EL (cell line): ENCODE data around the gene ARSA.
"Not testable (repeated sequence)": the region's sequence is repeated elsewhere in the genome, so short reads cannot be mapped to it uniquely, and the experiment has no call there.

Experiments used
- DNase-seq: peaks from one replicate; pipeline ENCODE4 v3.0.0-alpha.2; 2016

ARSA gene

DNA sequence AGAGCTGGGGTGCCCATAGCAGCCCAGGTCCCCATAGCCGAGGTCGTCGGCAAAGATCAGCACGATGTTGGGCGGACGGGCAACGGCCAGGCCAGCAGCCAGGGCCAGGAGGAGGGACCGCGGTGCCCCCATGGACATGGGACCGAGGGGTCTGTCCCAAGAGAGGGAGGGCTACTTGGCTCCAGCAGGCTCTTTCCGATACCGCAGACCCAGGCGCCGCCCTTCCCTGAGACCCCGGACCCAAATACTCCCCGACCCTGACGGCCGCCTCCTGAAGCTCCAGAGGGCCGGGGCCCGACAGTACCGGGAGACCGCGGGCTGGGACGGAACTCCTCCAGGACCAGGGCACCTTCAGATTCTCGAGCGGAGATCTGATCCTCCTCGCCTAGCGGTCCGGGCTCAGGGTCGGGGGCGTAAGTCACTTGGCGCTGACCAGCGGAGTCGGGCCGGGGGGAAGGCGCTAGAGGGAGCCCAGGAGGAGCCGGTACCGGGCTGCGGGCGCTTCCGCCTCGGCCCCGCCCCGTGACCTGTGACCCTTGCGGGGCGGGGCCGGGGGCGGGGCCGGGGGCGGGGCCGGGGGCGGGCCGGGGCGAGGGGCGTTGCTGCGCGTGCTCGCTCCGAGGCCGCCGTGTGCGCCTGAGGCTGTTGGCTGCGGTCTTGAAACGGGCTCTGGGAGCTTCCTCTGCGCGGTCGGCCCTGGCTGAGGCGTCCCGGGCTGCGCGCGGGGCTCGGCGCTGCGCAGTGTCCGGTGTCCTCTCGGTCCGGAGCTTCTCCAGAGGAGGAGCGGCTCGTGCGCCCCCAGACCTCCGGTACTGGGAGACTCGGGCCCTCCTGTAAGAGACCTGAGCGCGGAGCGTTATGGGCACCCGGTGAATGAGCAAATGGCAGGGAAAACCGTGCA lies at the start of gene ARSA:
ARSA (minus strand) TSS at position 511 of the 901 bp plus-strand sequence; CDS start at position 138, 373 bp downstream.
- DNase-seq: peak; percentile 88

DNA sequence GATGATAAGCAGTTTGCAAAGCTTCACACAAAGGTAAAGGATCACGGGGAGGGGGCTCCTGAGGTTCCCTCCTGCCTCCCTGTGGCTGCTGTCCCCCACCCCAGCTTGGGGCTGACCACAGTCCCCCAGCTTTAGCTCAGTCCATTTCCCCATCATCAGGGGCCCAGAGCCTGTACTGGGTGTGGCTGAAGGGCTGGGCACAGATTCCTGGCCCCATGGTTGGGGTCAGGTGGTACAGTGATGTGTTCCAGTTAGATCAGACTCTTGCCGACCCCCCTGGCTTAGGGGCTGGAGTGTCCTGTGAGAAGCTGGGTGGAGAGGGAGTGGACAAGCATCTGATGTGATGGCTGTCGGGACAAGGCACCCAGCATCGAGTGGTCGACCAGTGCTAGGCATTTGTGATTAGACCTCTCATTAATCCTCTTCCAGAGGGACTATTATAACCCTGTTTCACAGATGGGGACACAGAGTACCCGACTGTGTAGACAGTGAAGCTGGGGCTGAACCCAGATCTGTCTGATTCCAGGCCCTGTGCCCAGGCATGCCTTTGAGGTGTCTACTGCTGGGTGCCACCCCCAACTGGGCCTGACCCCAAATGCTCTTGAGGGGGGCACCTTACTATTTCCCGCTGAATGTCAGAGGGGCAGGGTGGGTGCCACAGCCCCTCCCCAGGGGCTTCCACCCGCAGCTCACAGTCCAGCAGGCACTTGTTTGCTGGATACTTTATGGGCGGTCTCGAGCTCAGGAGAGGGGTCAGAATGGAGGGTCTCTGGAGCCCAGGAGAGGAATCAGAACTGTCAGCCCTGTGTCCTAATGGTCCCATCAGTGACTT lies 48.9 kb upstream of the ARSA start:
- DNase-seq: no peak

DNA sequence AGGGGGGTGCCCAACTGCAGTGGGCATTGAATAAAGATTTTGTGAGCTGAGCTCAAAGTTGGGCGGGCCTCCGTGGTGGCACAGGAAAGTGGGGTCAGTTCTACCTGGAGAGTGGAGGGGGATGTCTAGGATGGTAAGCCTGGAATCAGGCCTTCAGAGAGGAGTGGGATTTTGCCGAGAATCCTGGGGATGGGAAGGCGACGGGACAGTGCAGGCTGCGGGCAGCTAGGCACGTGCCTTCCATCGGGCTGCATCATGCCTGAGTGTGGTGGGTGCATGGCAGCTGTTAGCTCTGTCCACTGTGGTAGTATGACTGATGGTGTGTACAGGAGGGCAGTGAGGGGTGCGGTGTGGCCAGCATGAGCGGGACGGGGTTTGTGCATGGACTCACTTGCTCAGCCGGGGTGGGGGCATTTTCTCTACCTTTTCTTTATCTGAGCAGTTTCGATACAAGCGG lies 48.3 kb upstream of the ARSA start:
- DNase-seq: no peak

DNA sequence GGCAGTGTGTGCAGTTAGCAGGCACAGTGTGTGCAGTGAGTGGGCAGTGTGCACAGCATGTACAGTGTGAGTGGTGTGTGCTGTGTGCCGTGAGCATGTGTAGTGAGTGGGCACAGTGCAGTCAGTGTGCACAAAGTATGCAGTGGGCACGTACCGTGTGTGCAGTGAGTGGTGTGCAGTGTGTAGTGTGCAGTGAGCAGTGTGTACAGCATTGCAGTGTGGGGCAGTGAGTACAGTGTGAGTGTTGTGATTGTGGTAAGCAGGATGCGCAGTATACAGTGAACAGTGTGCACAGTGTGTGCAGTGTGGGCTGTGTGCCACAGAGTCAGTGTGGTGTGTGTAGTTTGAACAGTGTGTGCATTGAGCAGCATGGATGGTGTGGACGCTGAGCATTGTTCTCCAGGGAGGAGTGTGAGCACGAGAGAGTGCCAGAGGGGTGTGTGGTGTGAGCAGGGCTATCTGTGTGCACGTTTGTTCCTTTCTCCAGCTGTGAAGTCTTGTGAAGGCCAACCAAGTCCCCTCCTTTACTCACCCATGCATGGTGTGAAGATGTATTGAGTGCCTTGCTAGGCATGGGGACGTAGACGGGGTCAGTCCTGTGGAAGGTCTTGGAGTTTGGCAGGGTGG lies 47.7 kb upstream of the ARSA start:
- no peak for DNase-seq

DNA sequence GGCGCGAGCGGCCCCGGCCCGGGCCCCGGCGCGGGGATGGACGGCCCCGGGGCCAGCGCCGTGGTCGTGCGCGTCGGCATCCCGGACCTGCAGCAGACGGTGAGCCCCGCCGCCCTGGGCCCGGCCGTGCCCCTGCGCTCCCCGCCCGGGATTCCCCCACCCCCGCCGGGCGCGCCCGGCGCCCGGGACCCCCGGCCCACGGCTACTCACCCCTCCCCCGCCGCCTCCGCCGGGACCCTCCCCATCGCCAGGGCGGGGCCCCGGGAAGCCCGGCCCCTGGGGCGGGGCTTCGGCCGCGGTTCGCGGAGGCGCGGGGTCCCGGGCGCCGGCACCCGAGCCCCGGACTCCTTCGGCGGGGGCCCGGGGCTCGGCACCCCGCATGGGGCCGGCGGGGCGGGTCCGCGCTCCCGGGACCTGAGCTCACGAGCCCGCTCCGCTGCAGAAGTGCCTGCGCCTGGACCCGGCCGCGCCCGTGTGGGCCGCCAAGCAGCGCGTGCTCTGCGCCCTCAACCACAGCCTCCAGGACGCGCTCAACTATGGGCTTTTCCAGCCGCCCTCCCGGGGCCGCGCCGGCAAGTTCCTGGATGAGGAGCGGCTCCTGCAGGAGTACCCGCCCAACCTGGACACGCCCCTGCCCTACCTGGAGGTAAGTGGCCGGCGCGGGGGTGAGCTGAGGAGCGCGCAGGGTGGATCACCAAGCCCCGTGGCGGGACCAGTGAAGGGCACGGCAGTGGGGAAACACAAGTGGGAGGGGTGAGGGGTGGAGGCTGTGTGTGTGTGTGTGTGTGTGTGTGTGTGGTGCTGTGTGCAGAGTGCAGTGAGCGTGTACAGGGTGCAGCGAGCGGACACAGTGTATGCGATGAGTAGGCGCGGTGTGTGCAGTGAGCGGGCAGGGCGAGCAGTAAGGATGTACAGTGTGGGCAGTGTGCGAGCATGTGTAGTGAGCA lies 46.9 kb upstream of the ARSA start:
- DNase-seq: no peak

DNA sequence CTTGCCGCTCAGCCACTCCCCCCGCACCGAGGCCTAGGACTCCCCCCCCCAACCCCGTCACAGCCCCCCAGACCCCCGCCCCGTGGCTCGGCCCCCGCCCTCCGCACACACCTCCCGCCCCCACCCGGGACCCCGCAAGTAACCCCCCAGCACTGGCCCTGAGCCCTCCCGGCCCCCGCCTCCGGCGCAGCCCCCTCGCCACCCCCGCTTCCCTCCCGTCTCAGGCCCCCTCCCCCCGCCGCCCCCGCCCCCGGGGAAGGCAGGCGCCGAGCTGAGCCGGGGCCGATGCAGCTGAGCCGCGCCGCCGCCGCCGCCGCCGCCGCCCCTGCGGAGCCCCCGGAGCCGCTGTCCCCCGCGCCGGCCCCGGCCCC lies 46.2 kb upstream of the ARSA start:
- no peak for DNase-seq

DNA sequence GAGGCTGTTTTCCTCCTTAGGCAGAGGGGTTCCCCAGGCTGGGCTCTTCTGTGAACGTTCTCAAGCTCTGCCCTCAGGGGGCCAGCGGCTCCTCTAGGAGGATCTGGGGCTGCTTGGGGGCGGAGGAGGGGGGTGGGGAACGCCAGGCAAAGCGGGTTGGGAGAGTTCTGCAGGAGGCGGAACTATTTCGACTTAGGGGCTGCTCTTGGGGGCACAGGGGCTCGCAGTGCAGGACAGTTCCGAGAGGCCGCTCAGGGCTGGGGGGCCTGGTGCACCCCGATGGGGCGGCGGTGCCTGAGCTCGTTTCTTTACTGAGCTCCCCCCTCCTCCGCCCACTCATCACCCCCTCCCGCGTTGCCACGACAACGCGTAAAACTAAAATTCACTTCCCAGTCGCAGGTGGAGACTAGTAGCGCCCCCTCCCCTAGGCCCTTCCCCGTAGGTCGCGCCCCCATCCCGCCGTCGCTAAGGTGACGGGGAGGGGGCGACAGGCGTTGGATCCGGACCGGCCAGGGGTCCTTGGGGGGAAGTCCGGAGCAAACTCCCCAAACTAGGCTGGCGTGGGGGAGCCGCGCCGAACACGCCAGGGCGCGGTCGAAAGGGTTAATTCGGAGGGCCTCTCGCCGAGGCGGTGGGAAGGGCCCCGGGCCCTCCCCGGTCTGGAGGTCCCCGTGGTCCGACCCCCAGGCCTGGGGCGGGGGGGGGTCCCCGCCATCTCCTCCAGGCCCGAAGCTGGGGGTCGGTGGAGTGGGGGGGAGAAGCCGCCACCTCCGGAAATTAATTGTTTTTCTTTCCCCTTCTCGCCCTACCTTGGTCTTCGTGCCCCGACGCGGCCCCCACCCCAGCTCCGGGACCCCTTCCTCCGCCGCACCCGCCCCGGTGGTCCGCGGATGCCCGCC lies 45.5 kb upstream of the ARSA start:
- DNase-seq: no peak

DNA sequence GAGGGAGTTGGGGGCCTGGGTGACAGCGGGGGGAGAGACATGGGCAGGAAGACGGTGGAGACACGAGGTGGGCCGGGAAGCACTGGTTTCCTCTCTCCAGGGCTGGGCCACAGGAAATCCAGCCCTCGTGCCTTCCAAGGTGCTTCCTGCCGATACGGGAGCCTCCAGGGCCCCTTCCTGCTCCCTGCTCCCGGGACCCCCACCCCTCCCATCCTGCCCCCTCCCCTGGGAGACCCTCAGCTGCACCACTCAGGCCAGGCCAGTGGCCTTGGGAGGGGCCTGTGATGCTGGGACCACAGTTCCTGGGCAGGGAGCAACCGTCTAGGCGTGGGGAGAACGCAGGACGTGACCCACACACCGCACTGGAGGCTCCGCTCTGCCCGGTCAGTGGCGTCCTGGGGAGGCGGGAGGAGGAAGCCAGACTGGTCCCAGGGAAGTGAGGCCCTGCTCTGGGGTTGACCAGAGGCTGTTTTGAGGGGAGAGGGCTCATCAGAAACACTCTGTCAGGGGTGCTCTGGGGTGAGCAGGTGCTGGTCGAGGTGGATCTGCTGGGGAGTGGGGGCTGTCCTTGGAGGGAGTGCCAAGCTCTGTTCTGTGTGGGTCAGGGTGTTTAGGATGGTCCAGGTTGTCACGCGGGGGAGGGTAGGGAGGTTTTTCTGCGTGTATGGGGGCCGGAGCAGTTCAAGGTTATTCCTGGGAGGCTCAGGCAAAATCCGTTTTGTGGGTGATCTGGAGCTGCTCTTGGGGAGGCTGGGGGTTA lies 44.7 kb upstream of the ARSA start, which contains the start of gene SHANK3:
SHANK3 (plus strand) TSS at position 353 of the 760 bp plus-strand sequence.
- DNase-seq: no peak

DNA sequence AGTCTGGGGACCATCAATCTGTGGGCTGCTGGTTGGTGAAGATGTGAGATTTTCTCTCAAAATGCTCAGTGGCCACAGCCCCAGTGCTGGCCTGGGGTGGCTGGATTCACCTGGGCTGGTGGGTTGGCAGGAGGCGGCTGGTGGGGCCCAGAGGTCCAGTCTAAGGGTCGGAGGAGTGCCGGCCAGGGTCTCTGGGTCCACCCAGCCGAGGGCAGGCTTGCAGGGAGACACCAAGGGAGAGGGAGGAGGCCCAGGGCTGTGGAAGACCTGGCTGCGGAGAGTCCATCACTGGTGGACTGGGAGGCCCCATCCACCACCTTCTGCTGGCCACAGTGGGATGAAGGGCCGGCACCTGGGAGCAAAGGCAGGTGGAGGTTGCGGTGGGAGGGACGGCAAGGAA lies 44.1 kb upstream of the ARSA start:
- no peak for DNase-seq

DNA sequence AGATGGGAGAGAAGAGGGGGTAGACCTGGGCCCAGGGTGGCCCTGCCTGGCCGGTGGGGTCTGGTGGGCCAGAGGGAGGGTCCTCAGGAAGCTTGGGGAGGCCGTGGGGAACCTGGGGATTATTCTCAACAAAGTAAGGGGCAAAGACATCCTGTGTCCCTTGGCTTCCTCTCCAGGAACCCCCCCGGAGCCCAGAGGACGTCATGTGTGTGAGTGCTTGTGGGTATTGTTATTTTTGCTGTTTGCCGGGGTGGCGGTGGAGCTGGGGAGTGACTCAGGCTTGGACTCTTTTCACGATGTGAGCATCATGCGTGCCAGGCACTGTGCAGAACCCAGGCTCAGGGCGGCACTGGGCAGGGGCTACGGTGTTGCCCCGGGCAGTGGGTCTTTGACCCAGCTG lies 43.7 kb upstream of the ARSA start:
- no peak for DNase-seq

DNA sequence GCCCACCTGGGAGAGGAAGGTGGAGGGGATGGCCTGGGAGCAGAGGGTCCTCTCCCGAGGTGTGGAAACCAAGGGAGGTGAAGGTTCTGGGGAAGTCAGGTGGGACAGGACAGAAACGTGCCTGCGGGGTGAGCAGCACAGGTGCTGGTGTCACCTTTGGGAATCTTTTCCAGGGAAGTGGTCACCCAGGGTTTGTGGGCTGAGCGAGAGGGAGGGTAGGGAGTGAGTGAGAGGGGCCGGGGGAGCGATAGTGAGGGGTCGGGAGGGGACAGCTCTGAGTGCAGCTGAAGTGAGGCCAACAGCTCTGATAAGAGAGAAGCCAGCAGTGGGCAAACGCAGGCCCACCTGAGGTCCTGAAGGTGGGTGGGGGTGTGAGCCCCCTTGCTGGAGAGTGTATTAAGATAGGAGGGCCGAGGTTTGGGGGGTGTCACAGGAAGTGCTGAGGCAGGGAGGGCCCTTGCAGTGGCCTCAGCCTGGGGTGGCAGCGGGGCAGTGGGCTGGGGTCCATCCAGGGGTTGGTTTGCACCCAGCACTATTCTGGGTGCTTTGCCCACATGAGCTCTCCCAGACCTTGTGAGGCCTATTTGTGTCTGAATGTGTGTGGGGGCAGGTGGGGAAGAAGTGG lies 43.1 kb upstream of the ARSA start:
- DNase-seq: no peak

DNA sequence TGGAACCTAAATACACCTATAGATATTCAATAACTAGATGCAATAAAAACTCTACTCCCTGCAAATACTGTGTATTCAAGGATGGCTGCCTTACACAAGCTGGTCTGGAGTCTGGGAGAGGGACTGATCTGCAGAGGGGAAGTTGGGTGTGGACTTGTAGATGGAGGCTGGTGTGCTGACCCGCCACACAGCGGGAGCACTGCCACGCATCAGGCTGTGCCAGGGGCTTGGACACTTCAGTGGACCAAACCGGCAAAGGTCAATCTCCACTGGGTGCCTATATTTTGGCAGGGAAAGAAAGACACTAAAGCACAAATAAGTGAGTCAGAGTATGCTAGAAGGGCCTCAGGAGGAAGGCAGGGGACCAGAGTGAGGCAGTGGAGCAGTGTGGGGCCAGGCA lies 42.6 kb upstream of the ARSA start:
- no peak for DNase-seq

DNA sequence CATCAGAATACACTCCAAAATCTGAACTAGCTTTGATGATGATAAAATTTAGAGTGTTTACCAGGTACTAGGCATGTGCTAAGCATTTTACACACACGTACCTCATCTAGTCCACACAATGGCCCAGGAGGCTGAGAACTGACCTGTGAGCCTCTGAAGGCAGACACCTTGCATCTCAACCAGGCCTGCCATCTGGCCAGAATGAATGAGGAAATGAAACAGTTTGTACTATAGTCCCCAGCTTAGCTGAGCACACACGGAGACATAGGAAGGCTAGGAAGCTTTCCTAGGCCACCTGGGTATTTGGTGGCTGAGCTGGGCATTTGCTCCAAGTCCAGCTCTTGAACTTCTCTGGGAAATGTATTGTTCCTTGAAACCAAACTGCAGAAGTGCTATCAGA lies 37.8 kb upstream of the ARSA start:
- no peak for DNase-seq

DNA sequence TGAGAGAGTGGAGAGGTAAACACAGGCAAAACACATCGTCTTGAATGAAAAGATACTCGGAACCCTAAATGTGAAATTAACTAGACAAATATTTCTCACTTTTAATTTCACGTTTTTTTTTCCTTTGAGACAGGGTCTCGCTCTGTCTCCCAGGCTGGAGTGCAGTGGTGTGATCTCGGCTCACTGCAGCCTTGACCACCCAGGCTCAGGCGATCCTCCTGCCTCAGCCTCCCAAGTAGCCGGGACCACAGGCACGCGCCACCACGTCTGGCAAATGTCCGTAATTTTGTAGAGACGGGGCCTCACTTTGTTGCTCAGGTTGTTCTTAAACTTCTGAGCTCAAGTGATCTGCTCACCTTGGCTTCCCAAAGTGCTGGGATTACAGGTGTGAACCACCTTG lies 37.3 kb upstream of the ARSA start:
- no peak for DNase-seq

DNA sequence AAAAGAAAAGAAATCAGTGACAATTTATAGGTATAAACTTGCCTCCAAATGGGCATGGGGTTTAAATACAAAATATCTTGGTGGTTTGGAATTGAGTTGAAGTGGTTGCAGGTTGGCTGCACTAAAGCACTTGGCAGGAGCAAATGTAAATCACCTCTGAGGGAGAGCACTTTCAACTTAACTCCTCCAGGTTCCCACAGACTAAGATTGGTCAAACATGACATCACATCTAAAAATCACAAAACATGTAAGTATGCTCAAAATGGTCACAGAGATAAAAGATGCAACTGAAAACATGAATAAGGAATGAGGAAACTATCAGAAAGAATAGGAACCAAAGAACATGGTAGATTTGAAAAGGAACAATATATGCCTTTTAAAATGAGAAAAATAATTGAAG lies 32.4 kb upstream of the ARSA start:
- DNase-seq: no peak

DNA sequence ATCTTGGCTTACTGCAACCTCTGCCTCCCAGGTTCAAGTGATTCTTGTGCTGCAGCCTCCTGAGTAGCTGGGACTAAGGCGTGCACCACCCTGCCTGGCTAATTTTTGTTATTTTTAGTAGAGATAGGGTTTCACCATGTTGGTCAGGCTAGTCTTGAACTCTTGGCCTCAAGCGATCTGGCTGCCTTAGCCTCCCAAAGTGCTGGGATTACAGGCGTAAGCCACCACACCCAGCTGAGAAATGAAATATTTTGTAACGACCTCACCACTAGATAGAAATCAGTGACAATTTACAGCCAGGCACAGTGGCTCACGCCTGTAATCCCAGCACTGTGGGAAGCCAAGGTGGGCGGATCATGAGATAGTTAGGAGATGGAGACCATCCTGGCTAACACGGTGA lies 31.8 kb upstream of the ARSA start:
- not testable (repeated sequence) for DNase-seq

DNA sequence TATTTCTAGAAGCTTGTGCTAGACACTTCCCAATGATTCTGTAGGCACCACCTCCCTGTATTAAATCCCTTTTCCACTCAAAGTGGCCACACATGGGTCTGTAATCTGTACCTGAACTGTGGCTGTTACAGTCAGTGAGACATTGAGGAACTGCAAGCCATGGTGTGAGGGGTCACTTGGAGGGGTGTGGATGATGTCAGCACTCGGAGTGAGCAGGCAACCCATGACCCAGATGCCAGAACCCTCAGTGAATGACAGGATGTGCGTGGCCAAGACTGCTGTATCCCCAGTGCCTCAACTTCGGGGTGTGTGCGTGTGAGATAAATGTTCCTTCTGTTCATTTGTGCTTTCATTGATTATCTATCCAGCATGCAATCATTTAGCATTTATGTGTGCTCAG lies 30.0 kb upstream of the ARSA start:
- DNase-seq: no peak

DNA sequence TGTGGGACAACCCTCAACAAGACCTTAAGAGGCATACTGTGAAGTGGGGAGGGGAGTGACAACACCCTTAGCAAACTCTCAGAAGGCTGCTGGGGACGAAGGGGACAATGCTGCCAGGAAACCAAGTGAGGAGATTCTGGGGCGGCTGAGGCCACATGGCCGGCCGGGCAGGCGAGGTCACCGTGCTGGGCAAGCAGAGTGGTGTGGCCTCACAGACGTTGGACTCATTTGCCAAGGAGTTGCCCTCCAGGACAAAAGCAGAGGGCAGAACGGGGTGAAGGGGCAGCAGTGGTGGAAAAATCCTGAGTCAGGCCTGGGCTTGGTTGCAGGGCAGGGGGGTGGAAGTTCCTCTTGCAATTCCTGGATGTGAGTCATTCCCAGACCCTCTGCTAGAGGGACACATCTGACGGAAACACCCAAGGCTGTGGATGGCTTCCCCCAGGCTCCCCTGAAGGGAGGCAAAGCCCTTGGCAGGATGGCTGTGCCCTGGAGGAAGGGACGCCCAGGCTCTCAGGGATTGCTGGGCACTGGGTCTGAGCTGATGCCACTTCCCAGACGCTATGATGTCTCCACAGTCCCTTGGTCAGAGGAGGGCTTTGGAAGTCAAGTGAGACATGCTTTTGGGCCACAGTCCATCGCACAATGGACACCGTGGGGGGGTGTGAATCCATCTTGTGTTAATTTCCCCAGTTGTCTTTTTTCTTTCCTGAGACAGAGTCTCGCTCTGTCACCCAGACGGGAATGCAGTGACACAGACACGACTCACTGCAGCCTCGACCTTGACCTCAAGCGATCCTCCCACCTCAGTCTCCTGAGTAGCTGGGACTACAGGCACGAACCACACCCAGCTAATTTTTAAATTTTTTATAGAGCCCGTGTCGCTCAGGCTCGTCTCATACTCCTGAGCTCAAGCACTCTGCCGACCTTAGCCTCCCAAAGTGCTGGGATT lies 28.4 kb upstream of the ARSA start:
- peak; percentile 76 for DNase-seq

DNA sequence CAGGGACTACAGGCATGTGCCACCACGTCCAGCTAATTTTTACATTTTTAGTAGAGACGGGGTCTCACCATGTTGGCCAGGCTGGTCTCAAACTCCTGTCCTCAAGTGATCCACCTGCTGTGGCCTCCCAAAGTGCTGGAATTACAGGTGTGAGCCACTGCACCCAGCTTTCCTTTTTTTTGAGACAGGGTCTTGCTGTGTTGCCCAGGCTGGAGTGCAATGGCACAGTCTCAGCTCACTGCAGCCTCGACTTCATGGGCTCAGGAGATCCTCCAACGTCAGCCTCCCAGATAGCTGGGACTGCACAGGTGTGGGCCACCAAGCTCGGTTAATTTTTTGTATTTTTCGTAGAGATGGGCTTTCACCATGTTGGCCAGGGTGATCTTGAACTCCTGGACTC lies 26.7 kb upstream of the ARSA start:
- not testable (repeated sequence) for DNase-seq
